GM12875 (cell line): Measurements from ENCODE around the gene ASTN2.

Experiments
- H3K4me3 ChIP-seq: one replicate; pipeline ENCODE4 v1.5.1; 2011; ENCODE audit warnings: low read depth, low read length, control low read depth
- CTCF ChIP-seq: IDR thresholded peaks from 2 replicates; pipeline ENCODE4 v1.5.1; 2011; ENCODE audit warnings: low read depth, mild to moderate bottlenecking, control low read depth, inconsistent platforms, low read length, moderate library complexity, borderline replicate concordance; ENCODE audit not compliant: insufficient read depth

Gene ASTN2

GRCh38 chr9:116639251-116639741 is 775.6 kb downstream of the ASTN2 start:
- no peak for TF ChIP-seq CTCF

GRCh38 chr9:116635908-116636307 is 778.9 kb downstream of the ASTN2 start:
- H3K4me3 ChIP-seq: no peak overlapping the region
- no peak for TF ChIP-seq CTCF

More at GRCh38 chr9:116639251-116639741, 775.6 kb downstream of the ASTN2 start:
- H3K4me3 ChIP-seq: no peak overlapping the region

GRCh38 chr9:116632990-116633838 is 781.6 kb downstream of the ASTN2 start:
- no peak overlapping the region for H3K4me3 ChIP-seq
- TF ChIP-seq CTCF: no peak

- TF ChIP-seq CTCF: no peak
- no peak overlapping the region for H3K4me3 ChIP-seq
Measured at GRCh38 chr9:116629634-116630033, 785.2 kb downstream of the ASTN2 start.

- no peak for TF ChIP-seq CTCF
- H3K4me3 ChIP-seq: no peak overlapping the region
Measured at GRCh38 chr9:116628716-116629115, 786.1 kb downstream of the ASTN2 start.

- H3K4me3 ChIP-seq: no peak overlapping the region
- TF ChIP-seq CTCF: no peak
Measured at GRCh38 chr9:116627433-116627832, 787.4 kb downstream of the ASTN2 start.

- TF ChIP-seq CTCF: no peak
- no peak overlapping the region for H3K4me3 ChIP-seq
Measured at GRCh38 chr9:116626762-116627161, 788.1 kb downstream of the ASTN2 start.
